Mammary epithelial cell (primary cell): Measurements from ENCODE around the gene IVL.

ENCODE experiments used
- CTCF ChIP-seq, 2 donors: IDR thresholded peaks in 1 of 2; conservative IDR thresholded peaks in 1 of 2; 2 replicates each; pipeline ENCODE4 v1.5.1; 2011 to 2012; ENCODE audit warnings: inconsistent platforms in 2 of 2, low read length in 2 of 2, mild to moderate bottlenecking in 2 of 2, control low read depth in 1 of 2, low read depth in 1 of 2; ENCODE audit not compliant: insufficient read depth in 1 of 2; ENCODE audit errors: extremely low read depth in 1 of 2
- EZH2 ChIP-seq: IDR thresholded peaks from 2 replicates; pipeline ENCODE4 v1.6.1; 2012; ENCODE audit warnings: low read length, inconsistent platforms, borderline replicate concordance

GRCh38 chr1:152912471-152912870 is 4.1 kb downstream of the IVL start:
- no peak for TF ChIP-seq EZH2
- no peak for TF ChIP-seq CTCF (conservative IDR thresholded peaks at IDR 0.05 in 1 of 2, IDR thresholded peaks at IDR 0.05 in 1 of 2; ENCODE audit: extremely low read depth in 1 of 2, insufficient read depth in 1 of 2, low read depth in 1 of 2, low read length in 2 of 2)
